ENCODE measurements around the gene RPS6KA2. TPM values are rescaled to one million over a fixed set of nuclear protein-coding genes. Genes with fewer than 3 reads are reported as not detected.

RPS6KA2 gene
- 61.8 and 109 TPM in 2 replicates for total RNA-seq

GRCh38 chr6:166627033-166627874, at the start of gene RPS6KA2:
RPS6KA2 (minus strand) TSS chr6:166627251; CDS start chr6:166627019, 232 bp downstream.

GRCh38 chr6:166586424-166587156, 40.5 kb downstream of the RPS6KA2 start, which contains the start of gene RAMACL:
RAMACL (minus strand) TSS chr6:166586678; CDS start chr6:166586477, 201 bp downstream.

GRCh38 chr6:166382933-166383801, 243.9 kb downstream of the RPS6KA2 start, which contains the start of gene MPC1:
MPC1 (minus strand) TSS chr6:166382940; CDS start chr6:166382876, 64 bp downstream.

Other genes with a start within 250 kb of the RPS6KA2 start
- 19.3 and 24.6 TPM in 2 replicates for gene MPC1, start 244.3 kb downstream of the RPS6KA2 start, total RNA-seq
- 1.3 and 4.1 TPM in 2 replicates for gene RAMACL, start 40.6 kb downstream of the RPS6KA2 start, total RNA-seq

Measured in smooth muscle cell of bladder (primary cell).